ENCODE results near the gene FAM234A.

Gene FAM234A

DNA sequence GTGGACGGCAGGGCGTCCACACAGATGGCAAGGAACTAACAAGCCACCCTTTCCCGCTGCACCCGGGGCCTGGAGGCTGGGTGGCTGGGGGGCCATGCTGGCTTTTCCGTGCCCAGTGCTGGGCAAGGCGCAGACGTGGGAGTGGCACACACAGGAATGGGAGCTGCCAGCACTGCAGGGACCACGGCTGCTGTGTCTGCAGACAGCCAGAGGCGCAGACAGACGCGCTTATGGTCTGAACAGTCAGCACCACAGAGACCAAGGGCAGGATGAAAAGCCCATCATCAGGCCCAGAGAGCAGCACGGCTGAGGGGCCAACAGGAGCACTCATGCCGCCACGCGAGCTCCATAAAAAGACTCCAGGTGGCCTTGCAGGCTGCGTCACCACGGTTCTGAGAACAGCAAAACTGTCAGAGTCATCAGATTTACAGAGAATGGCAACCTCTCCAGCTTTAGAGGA lies 72.3 kb downstream of the FAM234A start:
- WGBS (ENCODE audit: extremely low coverage, insufficient coverage, low lambda C conversion rate), result no CpG with 5 or more reads among the region's 17 CpGs
- no peak overlapping the region for H2BK15ac ChIP-seq (replicated peaks; ENCODE audit: low read depth)

DNA sequence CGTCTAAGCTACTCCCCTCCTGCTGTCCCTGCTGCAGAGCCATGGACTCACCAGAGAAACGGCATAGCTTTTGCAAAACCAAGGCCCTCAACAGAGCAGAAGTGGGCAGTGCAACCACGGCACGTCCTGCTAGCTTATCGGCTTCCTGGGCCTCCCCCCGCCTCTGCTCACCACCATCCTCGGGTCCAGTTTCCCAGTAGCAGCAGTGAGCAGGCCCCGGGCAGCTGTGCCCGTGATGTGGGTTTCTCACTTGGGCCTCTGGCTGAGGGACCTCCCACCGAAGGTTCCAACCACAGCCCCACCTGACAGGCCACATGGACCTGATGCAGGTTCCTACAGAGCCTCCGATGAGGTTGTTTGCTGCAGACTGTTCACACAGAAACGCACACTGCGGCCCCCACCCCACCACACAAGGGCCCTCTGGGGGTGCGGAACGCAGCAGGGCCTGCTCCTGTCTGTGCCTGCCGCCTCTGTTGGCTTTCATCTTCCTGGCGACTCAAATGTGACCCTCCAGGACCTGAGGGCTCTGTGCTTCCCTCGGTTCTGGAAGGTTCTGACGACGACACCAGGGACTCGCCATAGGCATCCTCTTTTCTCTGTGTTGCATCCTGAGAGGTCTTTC lies 73.2 kb downstream of the FAM234A start:
- H3K79me1 ChIP-seq (ENCODE audit: low read length), result peaks cover 7% of the 10 kb centered on the region
- no peak overlapping the region for H3K23ac ChIP-seq (ENCODE audit: low read length)
- no peak overlapping the region for H3K56ac ChIP-seq (ENCODE audit: low read length)

More for the DNA sequence above, 72.3 kb downstream of the FAM234A start:
- no peak overlapping the region for H3K18ac ChIP-seq (ENCODE audit: low read length)
- peaks cover 2% of the 10 kb centered on the region for H3K36me3 ChIP-seq (ENCODE audit: control insufficient read depth, insufficient read depth, low read length)
- H2AK5ac ChIP-seq (ENCODE audit: low read length), result no peak overlapping the region
- H3K4ac ChIP-seq (ENCODE audit: low read depth, low read length), result no peak overlapping the region
- no peak overlapping the region for H3K9ac ChIP-seq (ENCODE audit: low read length)
- no peak overlapping the region for H4K8ac ChIP-seq (ENCODE audit: low read depth, low read length)
- no peak overlapping the region for H3K23ac ChIP-seq (ENCODE audit: low read length)
- H4K5ac ChIP-seq (ENCODE audit: low read length), result no peak overlapping the region
- H3K27ac ChIP-seq (ENCODE audit: low read depth, low read length), result no peak overlapping the region
- DNase-seq, result no peak
- H3K4me3 ChIP-seq (ENCODE audit: low read length), result no peak overlapping the region
- H2BK120ac ChIP-seq (ENCODE audit: low read depth, low read length), result no peak overlapping the region
- no peaks in the 10 kb centered on the region for H3K4me1 ChIP-seq (ENCODE audit: control insufficient read depth, low read depth, low read length)
- no peak overlapping the region for H2BK5ac ChIP-seq (ENCODE audit: low read length)
- no peaks in the 10 kb centered on the region for H3K27me3 ChIP-seq (ENCODE audit: insufficient read depth, low read length, poor library complexity)
- H3K56ac ChIP-seq (ENCODE audit: low read length), result no peak overlapping the region
- H3K79me2 ChIP-seq (ENCODE audit: control insufficient read depth, insufficient read depth, low read length), result no peaks in the 10 kb centered on the region
- H3K79me1 ChIP-seq (ENCODE audit: low read length), result peaks cover 5% of the 10 kb centered on the region
- no peak overlapping the region for H3K4me2 ChIP-seq (ENCODE audit: low read length)

GRCh38 chr16:309476-309875 lies 74.9 kb downstream of the FAM234A start:
- H3K4me2 ChIP-seq (ENCODE audit: low read length), result no peak overlapping the region
- H2BK5ac ChIP-seq (ENCODE audit: low read length), result no peak overlapping the region
- H3K36me3 ChIP-seq (ENCODE audit: control insufficient read depth, insufficient read depth, low read length), result peaks cover 4% of the 10 kb centered on the region
- H3K27ac ChIP-seq (ENCODE audit: low read depth, low read length), result no peak overlapping the region
- H4K5ac ChIP-seq (ENCODE audit: low read length), result no peak overlapping the region
- no peaks in the 10 kb centered on the region for H3K27me3 ChIP-seq (ENCODE audit: insufficient read depth, low read length, poor library complexity)
- WGBS (ENCODE audit: extremely low coverage, insufficient coverage, low lambda C conversion rate), result no CpG with 5 or more reads among the region's 7 CpGs
- no peaks in the 10 kb centered on the region for H3K4me1 ChIP-seq (ENCODE audit: control insufficient read depth, low read depth, low read length)
- peaks cover 3% of the 10 kb centered on the region for H3K79me2 ChIP-seq (ENCODE audit: control insufficient read depth, insufficient read depth, low read length)
- H3K23ac ChIP-seq (ENCODE audit: low read length), result no peak overlapping the region
- no peak overlapping the region for H2BK15ac ChIP-seq (replicated peaks; ENCODE audit: low read depth)
- peaks cover 13% of the 10 kb centered on the region for H3K79me1 ChIP-seq (ENCODE audit: low read length)
- H4K8ac ChIP-seq (ENCODE audit: low read depth, low read length), result no peak overlapping the region
- peak; percentile 53 for DNase-seq
- H3K4ac ChIP-seq (ENCODE audit: low read depth, low read length), result no peak overlapping the region
- no peak overlapping the region for H3K4me3 ChIP-seq (ENCODE audit: low read length)
- H2AK5ac ChIP-seq (ENCODE audit: low read length), result no peak overlapping the region
- no peak overlapping the region for H3K56ac ChIP-seq (ENCODE audit: low read length)
- no peak overlapping the region for H2BK120ac ChIP-seq (ENCODE audit: low read depth, low read length)
- no peak overlapping the region for H3K9ac ChIP-seq (ENCODE audit: low read length)
- H3K18ac ChIP-seq (ENCODE audit: low read length), result no peak overlapping the region

More for the DNA sequence above, 73.2 kb downstream of the FAM234A start:
- Histone ChIP-seq H3K18ac (ENCODE audit: low read length) (no peak overlapping the region), H3K4ac (ENCODE audit: low read depth, low read length) (no peak overlapping the region), H2BK5ac (ENCODE audit: low read length) (no peak overlapping the region), H3K4me2 (ENCODE audit: low read length) (no peak overlapping the region), H3K4me1 (ENCODE audit: control insufficient read depth, low read depth, low read length) (no peaks in the 10 kb centered on the region), H3K9ac (ENCODE audit: low read length) (no peak overlapping the region), H3K27ac (ENCODE audit: low read depth, low read length) (no peak overlapping the region), H2AK5ac (ENCODE audit: low read length) (no peak overlapping the region), H4K5ac (ENCODE audit: low read length) (no peak overlapping the region), H2BK120ac (ENCODE audit: low read depth, low read length) (no peak overlapping the region), H2BK15ac (replicated peaks; ENCODE audit: low read depth) (no peak overlapping the region), H3K27me3 (ENCODE audit: insufficient read depth, low read length, poor library complexity) (no peaks in the 10 kb centered on the region), H3K4me3 (ENCODE audit: low read length) (no peak overlapping the region), H3K36me3 (ENCODE audit: control insufficient read depth, insufficient read depth, low read length) (peaks cover 2% of the 10 kb centered on the region), H4K8ac (ENCODE audit: low read depth, low read length) (no peak overlapping the region), H3K79me2 (ENCODE audit: control insufficient read depth, insufficient read depth, low read length) (no peaks in the 10 kb centered on the region)
- DNase-seq, result no peak
- no CpG with 5 or more reads among the region's 21 CpGs for WGBS (ENCODE audit: extremely low coverage, insufficient coverage, low lambda C conversion rate)

DNA sequence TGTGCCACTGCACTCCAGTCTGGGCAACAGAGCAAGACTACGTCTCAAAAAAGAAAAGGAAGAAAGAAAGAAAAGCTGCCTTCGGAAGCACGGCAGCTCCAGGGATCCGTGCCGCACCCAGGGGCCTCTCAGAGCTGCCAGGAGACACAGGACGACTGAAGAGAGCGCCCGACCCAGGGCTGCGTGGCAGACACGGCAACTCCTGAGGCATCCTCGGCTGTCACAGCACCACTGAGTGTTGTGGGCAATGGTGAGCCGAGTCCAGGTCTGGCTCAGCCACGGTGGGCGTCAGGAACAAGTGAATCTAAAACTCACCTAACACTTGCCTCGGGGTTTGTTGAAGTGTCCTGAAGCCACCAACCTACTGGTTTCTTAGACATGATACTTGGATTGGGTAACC lies 77.1 kb downstream of the FAM234A start:
- Histone ChIP-seq H3K79me2 (ENCODE audit: control insufficient read depth, insufficient read depth, low read length) (peaks cover 8% of the 10 kb centered on the region), H3K27me3 (ENCODE audit: insufficient read depth, low read length, poor library complexity) (no peaks in the 10 kb centered on the region), H3K27ac (ENCODE audit: low read depth, low read length) (no peak overlapping the region), H4K5ac (ENCODE audit: low read length) (no peak overlapping the region), H4K8ac (ENCODE audit: low read depth, low read length) (no peak overlapping the region), H2AK5ac (ENCODE audit: low read length) (no peak overlapping the region), H3K36me3 (ENCODE audit: control insufficient read depth, insufficient read depth, low read length) (peaks cover 5% of the 10 kb centered on the region), H3K79me1 (ENCODE audit: low read length) (peaks cover 15% of the 10 kb centered on the region), H3K18ac (ENCODE audit: low read length) (no peak overlapping the region), H3K4me1 (ENCODE audit: control insufficient read depth, low read depth, low read length) (no peaks in the 10 kb centered on the region), H2BK15ac (replicated peaks; ENCODE audit: low read depth) (no peak overlapping the region), H3K23ac (ENCODE audit: low read length) (no peak overlapping the region), H3K4me3 (ENCODE audit: low read length) (no peak overlapping the region), H3K9ac (ENCODE audit: low read length) (no peak overlapping the region), H3K4me2 (ENCODE audit: low read length) (no peak overlapping the region), H2BK5ac (ENCODE audit: low read length) (no peak overlapping the region), H3K4ac (ENCODE audit: low read depth, low read length) (no peak overlapping the region), H2BK120ac (ENCODE audit: low read depth, low read length) (no peak overlapping the region), H3K56ac (ENCODE audit: low read length) (no peak overlapping the region)
- no peak for DNase-seq
- WGBS (ENCODE audit: extremely low coverage, insufficient coverage, low lambda C conversion rate), result no CpG with 5 or more reads among the region's 15 CpGs

DNA sequence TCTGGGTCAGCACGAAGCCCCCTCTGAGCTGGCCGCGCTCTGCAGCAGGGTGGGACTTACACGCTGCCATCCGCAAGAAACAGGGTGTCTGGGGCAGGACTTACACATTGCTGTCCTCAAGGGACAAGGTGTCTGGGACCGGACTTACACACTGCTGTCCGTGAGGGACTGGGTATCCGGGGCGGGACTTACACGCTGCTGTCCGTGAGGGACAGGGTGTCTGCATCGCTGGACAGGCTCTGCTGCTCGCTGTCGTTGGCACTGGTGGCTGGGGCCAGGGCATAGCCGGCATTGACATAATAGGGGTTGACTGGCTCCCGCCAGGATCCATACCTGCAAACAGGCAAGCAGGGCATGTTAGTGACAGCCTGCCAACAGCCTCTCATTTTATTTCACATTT lies 79.7 kb downstream of the FAM234A start:
- Histone ChIP-seq H2BK15ac (replicated peaks; ENCODE audit: low read depth) (no peak overlapping the region), H3K4ac (ENCODE audit: low read depth, low read length) (no peak overlapping the region), H2BK5ac (ENCODE audit: low read length) (no peak overlapping the region), H3K56ac (ENCODE audit: low read length) (no peak overlapping the region), H3K4me2 (ENCODE audit: low read length) (no peak overlapping the region), H3K4me3 (ENCODE audit: low read length) (no peak overlapping the region), H2AK5ac (ENCODE audit: low read length) (no peak overlapping the region), H3K18ac (ENCODE audit: low read length) (no peak overlapping the region), H3K79me1 (ENCODE audit: low read length) (peaks cover 28% of the 10 kb centered on the region), H3K9ac (ENCODE audit: low read length) (no peak overlapping the region), H2BK120ac (ENCODE audit: low read depth, low read length) (no peak overlapping the region), H3K27me3 (ENCODE audit: insufficient read depth, low read length, poor library complexity) (no peaks in the 10 kb centered on the region), H4K8ac (ENCODE audit: low read depth, low read length) (no peak overlapping the region), H3K36me3 (ENCODE audit: control insufficient read depth, insufficient read depth, low read length) (peaks cover 3% of the 10 kb centered on the region), H3K23ac (ENCODE audit: low read length) (no peak overlapping the region), H3K79me2 (ENCODE audit: control insufficient read depth, insufficient read depth, low read length) (peaks cover 25% of the 10 kb centered on the region), H3K4me1 (ENCODE audit: control insufficient read depth, low read depth, low read length) (no peaks in the 10 kb centered on the region), H4K5ac (ENCODE audit: low read length) (no peak overlapping the region), H3K27ac (ENCODE audit: low read depth, low read length) (no peak overlapping the region)
- DNase-seq, result no peak
- WGBS (ENCODE audit: extremely low coverage, insufficient coverage, low lambda C conversion rate), result no CpG with 5 or more reads among the region's 16 CpGs

DNA sequence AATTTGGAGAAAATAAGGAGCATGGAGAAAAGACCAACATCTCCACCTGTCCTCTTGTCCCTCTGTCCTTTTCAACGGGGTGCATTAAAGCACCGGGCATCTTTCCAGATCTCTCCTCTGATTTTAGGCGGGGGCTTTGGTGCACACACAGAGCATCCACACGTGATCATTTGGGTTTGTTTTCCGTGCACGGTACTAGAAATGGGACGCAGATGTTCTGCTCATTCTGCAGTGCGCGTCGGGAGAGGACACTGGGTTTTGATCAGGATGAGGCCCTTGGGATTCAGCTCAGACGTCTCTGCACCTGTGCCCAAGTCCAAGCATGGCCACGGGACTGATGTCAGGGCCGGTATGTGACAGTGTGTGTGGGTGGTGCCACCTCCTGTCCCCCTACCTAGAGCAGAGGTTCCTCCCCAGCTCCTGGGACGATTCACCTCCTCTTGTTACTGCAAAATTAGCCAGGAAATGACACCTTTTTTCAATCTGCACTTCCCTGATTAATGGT lies 80.2 kb downstream of the FAM234A start:
- no peak overlapping the region for H2BK5ac ChIP-seq (ENCODE audit: low read length)
- H3K79me2 ChIP-seq (ENCODE audit: control insufficient read depth, insufficient read depth, low read length), result peaks cover 29% of the 10 kb centered on the region
- H3K4me3 ChIP-seq (ENCODE audit: low read length), result no peak overlapping the region
- no CpG with 5 or more reads among the region's 14 CpGs for WGBS (ENCODE audit: extremely low coverage, insufficient coverage, low lambda C conversion rate)
- no peak overlapping the region for H3K4me2 ChIP-seq (ENCODE audit: low read length)
- H3K4me1 ChIP-seq (ENCODE audit: control insufficient read depth, low read depth, low read length), result no peaks in the 10 kb centered on the region
- H3K23ac ChIP-seq (ENCODE audit: low read length), result no peak overlapping the region
- H3K9ac ChIP-seq (ENCODE audit: low read length), result no peak overlapping the region
- H3K56ac ChIP-seq (ENCODE audit: low read length), result no peak overlapping the region
- H4K5ac ChIP-seq (ENCODE audit: low read length), result no peak overlapping the region
- H4K8ac ChIP-seq (ENCODE audit: low read depth, low read length), result no peak overlapping the region
- H3K79me1 ChIP-seq (ENCODE audit: low read length), result peaks cover 29% of the 10 kb centered on the region
- H3K4ac ChIP-seq (ENCODE audit: low read depth, low read length), result no peak overlapping the region
- H3K27me3 ChIP-seq (ENCODE audit: insufficient read depth, low read length, poor library complexity), result no peaks in the 10 kb centered on the region
- H3K36me3 ChIP-seq (ENCODE audit: control insufficient read depth, insufficient read depth, low read length), result peaks cover 3% of the 10 kb centered on the region
- H2BK120ac ChIP-seq (ENCODE audit: low read depth, low read length), result no peak overlapping the region
- H3K18ac ChIP-seq (ENCODE audit: low read length), result no peak overlapping the region
- H2BK15ac ChIP-seq (replicated peaks; ENCODE audit: low read depth), result no peak overlapping the region
- no peak overlapping the region for H3K27ac ChIP-seq (ENCODE audit: low read depth, low read length)
- no peak for DNase-seq
- H2AK5ac ChIP-seq (ENCODE audit: low read length), result no peak overlapping the region
